Lower lobe of right lung (tissue), 2 donors: ENCODE results near the gene KIAA1217. TPM values are rescaled to one million over a fixed set of nuclear protein-coding genes. Genes with fewer than 3 reads are reported as not detected.

Source experiments
- ATAC-seq, 2 donors: fragments of 200-7000 bp; cut with Tn5 transposase; one replicate each; pipeline ENCODE4 v1.9.1; 2020 to 2022; ENCODE audit warnings: mild to moderate bottlenecking in 2 of 2, moderate library complexity in 2 of 2
- DNase-seq: peaks from one replicate; pipeline ENCODE4 v3.0.0-alpha.2; 2020
- H3K27ac ChIP-seq: fragments of 200-600 bp; one replicate; pipeline ENCODE4 v1.8.0; 2022
- H3K27me3 ChIP-seq: fragments of 200-600 bp; one replicate; pipeline ENCODE4 v1.8.0; 2022; ENCODE audit warnings: low read depth
- H3K36me3 ChIP-seq: fragments of 200-600 bp; one replicate; pipeline ENCODE4 v1.8.0; 2022; ENCODE audit warnings: mild to moderate bottlenecking
- H3K4me1 ChIP-seq: fragments of 200-600 bp; one replicate; pipeline ENCODE4 v1.8.0; 2022
- H3K4me3 ChIP-seq: fragments of 200-600 bp; one replicate; pipeline ENCODE4 v1.8.0; 2022; ENCODE audit warnings: mild to moderate bottlenecking
- H3K9me3 ChIP-seq: fragments of 200-600 bp; one replicate; pipeline ENCODE4 v1.8.0; 2022
- CTCF ChIP-seq: fragments of 200-600 bp; IDR thresholded peaks from one replicate; pipeline ENCODE4 v1.8.0; 2022; ENCODE audit warnings: antibody characterized with exemption, mild to moderate bottlenecking
- intact Hi-C: fragments of 100-400 bp; cut with DNase I; formaldehyde crosslinking; loops from one replicate; pipeline ENCODE4 v1.11.0; 2022
- total RNA-seq: library from RNA; stranded (reverse); fragmentation: NEBNext Ultra II Directional; extraction: Animal tissue kit (Norgen Biotek cat#: 25700); gene quantifications from one replicate; pipeline ENCODE4 v1.2.1, GENCODE V29; 2021
- donor health status: DM: no; HTN: yes; CAD: no; lungs with severe emphysema.

KIAA1217 gene
- total RNA-seq, 1 donor from 2014 or later, result 37.2 TPM

- no peak for TF ChIP-seq CTCF
- intact Hi-C loops, result no loop called here
- ATAC-seq, result no peak
- H3K4me1 ChIP-seq, result peaks cover 18% of the 10 kb centered on the region
- H3K9me3 ChIP-seq, result no peaks in the 10 kb centered on the region
- H3K27ac ChIP-seq, result no peak overlapping the region
- H3K36me3 ChIP-seq, result no peaks in the 10 kb centered on the region
- H3K27me3 ChIP-seq, result no peaks in the 10 kb centered on the region
- no peak overlapping the region for H3K4me3 ChIP-seq
- DNase-seq, result no peak
Measured at GRCh38 chr10:24246365-24246764, 37.4 kb downstream of the KIAA1217 start.

GRCh38 chr10:24247841-24248240, 38.9 kb downstream of the KIAA1217 start:
- Histone ChIP-seq H3K4me3 (no peak overlapping the region), H3K27me3 (no peaks in the 10 kb centered on the region), H3K9me3 (no peaks in the 10 kb centered on the region), H3K27ac (no peak overlapping the region), H3K36me3 (no peaks in the 10 kb centered on the region), H3K4me1 (peaks cover 15% of the 10 kb centered on the region)
- TF ChIP-seq CTCF, result no peak
- ATAC-seq (no peak), DNase-seq (no peak)
- intact Hi-C loops, result no loop called here

GRCh38 chr10:24249829-24250415, 41.0 kb downstream of the KIAA1217 start:
- no peak for TF ChIP-seq CTCF
- ATAC-seq (peak; percentile 57 to 64), DNase-seq (no peak)
- Histone ChIP-seq H3K36me3 (no peaks in the 10 kb centered on the region), H3K4me1 (peaks cover 14% of the 10 kb centered on the region), H3K27me3 (no peaks in the 10 kb centered on the region), H3K27ac (peak overlapping the region; percentile 24), H3K9me3 (no peaks in the 10 kb centered on the region), H3K4me3 (no peak overlapping the region)
- intact Hi-C loops, result no loop called here

GRCh38 chr10:24251547-24251946, 42.6 kb downstream of the KIAA1217 start:
- no peaks in the 10 kb centered on the region for H3K36me3 ChIP-seq
- intact Hi-C loops, result no loop called here
- TF ChIP-seq CTCF, result no peak
- ATAC-seq (peak in 1 of 2 donors; percentile 51), DNase-seq (no peak)
- peaks cover 14% of the 10 kb centered on the region for H3K4me1 ChIP-seq
- H3K9me3 ChIP-seq, result no peaks in the 10 kb centered on the region
- H3K27ac ChIP-seq, result no peak overlapping the region
- no peak overlapping the region for H3K4me3 ChIP-seq
- no peaks in the 10 kb centered on the region for H3K27me3 ChIP-seq

GRCh38 chr10:24254180-24254579, 45.2 kb downstream of the KIAA1217 start:
- ATAC-seq (no peak), DNase-seq (no peak)
- intact Hi-C loops, result no loop called here
- Histone ChIP-seq H3K4me1 (peaks cover 14% of the 10 kb centered on the region), H3K27me3 (no peaks in the 10 kb centered on the region), H3K36me3 (no peaks in the 10 kb centered on the region), H3K27ac (no peak overlapping the region), H3K9me3 (no peaks in the 10 kb centered on the region), H3K4me3 (no peak overlapping the region)
- no peak for TF ChIP-seq CTCF
